Loucy (cell line): ENCODE results near the gene SMCO3.

Experiments
- H2AFZ ChIP-seq: fragments of 200-600 bp; sonication (generic); 2 replicates; pipeline ENCODE4 v1.6.0; 2016; ENCODE audit warnings: antibody characterized with exemption, mild to moderate bottlenecking, low read length, moderate library complexity
- H3F3A ChIP-seq: fragments of 200-600 bp; 2 replicates; pipeline ENCODE4 v1.6.0; 2016; ENCODE audit warnings: antibody characterized with exemption, low read depth, mild to moderate bottlenecking
- H3K27me3 ChIP-seq: fragments of 200-600 bp; sonication (generic); 2 replicates; pipeline ENCODE4 v1.6.1; 2014; ENCODE audit warnings: low read length, mild to moderate bottlenecking; ENCODE audit not compliant: insufficient read depth, poor library complexity, severe bottlenecking
- H3K36me3 ChIP-seq: fragments of 200-600 bp; sonication (generic); 2 replicates; pipeline ENCODE4 v1.6.1; 2016; ENCODE audit warnings: low read length; ENCODE audit not compliant: insufficient read depth
- H3K4me1 ChIP-seq: fragments of 200-600 bp; sonication (generic); 2 replicates; pipeline ENCODE4 v1.5.1; 2014; ENCODE audit warnings: low read length, mild to moderate bottlenecking; ENCODE audit not compliant: insufficient read depth, poor library complexity, severe bottlenecking
- H3K4me2 ChIP-seq: fragments of 200-600 bp; sonication (generic); 2 replicates; pipeline ENCODE4 v1.6.0; 2014; ENCODE audit warnings: antibody characterized with exemption, low read length, low read depth, mild to moderate bottlenecking; ENCODE audit not compliant: poor library complexity, severe bottlenecking
- H3K4me3 ChIP-seq: fragments of 200-600 bp; sonication (generic); 2 replicates; pipeline ENCODE4 v1.5.1; 2014; ENCODE audit warnings: low read length, mild to moderate bottlenecking, mixed read lengths; ENCODE audit not compliant: poor library complexity, severe bottlenecking
- H3K79me2 ChIP-seq: fragments of 200-600 bp; sonication (generic); 2 replicates; pipeline ENCODE4 v1.6.1; 2014; ENCODE audit warnings: low read length; ENCODE audit not compliant: insufficient read depth
- H3K9ac ChIP-seq: fragments of 200-600 bp; sonication (generic); 2 replicates; pipeline ENCODE4 v1.6.0; 2014; ENCODE audit warnings: mild to moderate bottlenecking, low read depth, low read length, moderate library complexity; ENCODE audit not compliant: poor library complexity, severe bottlenecking
- H3K9me2 ChIP-seq: fragments of 200-600 bp; sonication (generic); replicated peaks from 2 replicates; pipeline ENCODE4 v1.6.1; 2016; ENCODE audit warnings: low read depth, low read length, mixed read lengths
- H3K9me3 ChIP-seq: fragments of 200-600 bp; sonication (generic); 2 replicates; pipeline ENCODE4 v1.6.1; 2014; ENCODE audit warnings: mild to moderate bottlenecking, antibody characterized with exemption, low read length, low read depth; ENCODE audit not compliant: insufficient read depth
- H4K20me1 ChIP-seq: fragments of 200-600 bp; sonication (generic); 2 replicates; pipeline ENCODE4 v1.6.0; 2014; ENCODE audit warnings: antibody characterized with exemption, low read length, mild to moderate bottlenecking; ENCODE audit not compliant: insufficient read depth, poor library complexity, severe bottlenecking
- CTCF ChIP-seq: fragments of 200-600 bp; sonication (generic); conservative IDR thresholded peaks from 2 replicates; pipeline ENCODE4 v1.5.1; 2014; ENCODE audit warnings: mild to moderate bottlenecking, antibody characterized with exemption, low read length
- EZH2phosphoT487 ChIP-seq: fragments of 200-600 bp; IDR thresholded peaks from 2 replicates; pipeline ENCODE4 v1.6.1; 2018; ENCODE audit warnings: antibody characterized with exemption, mild to moderate bottlenecking, moderate library complexity, borderline replicate concordance

The SMCO3 gene

GRCh38 chr12:14814014-14814413 lies at the start of gene SMCO3:
SMCO3 (minus strand) TSS chr12:14814182; CDS start chr12:14806680, 7,502 bp downstream.
- no peaks in the 10 kb centered on the region for H3K9me2 ChIP-seq
- H3K79me2 ChIP-seq, result no peaks in the 10 kb centered on the region
- no peaks in the 10 kb centered on the region for H3K36me3 ChIP-seq
- H3K4me1 ChIP-seq, result no peaks in the 10 kb centered on the region
- H3F3A ChIP-seq, result no peaks in the 10 kb centered on the region
- no peak within 1 kb of the TSS for H3K4me2 ChIP-seq
- no peak within 1 kb of the TSS for H3K9ac ChIP-seq
- H2AFZ ChIP-seq, result no peak within 1 kb of the TSS
- H4K20me1 ChIP-seq, result no peaks in the 10 kb centered on the region
- TF ChIP-seq CTCF (no peak), EZH2phosphoT487 (no peak)
- no peak within 1 kb of the TSS for H3K4me3 ChIP-seq
- H3K27me3 ChIP-seq, result no peaks in the 10 kb centered on the region
- no peaks in the 10 kb centered on the region for H3K9me3 ChIP-seq

- Histone ChIP-seq H3K79me2 (no peaks in the 10 kb centered on the region), H3F3A (no peaks in the 10 kb centered on the region)
- TF ChIP-seq EZH2phosphoT487, result no peak
- TF ChIP-seq CTCF, result no peak
Observed at GRCh38 chr12:14860490-14860889, 46.5 kb upstream of the SMCO3 start.

GRCh38 chr12:14858513-14858912 lies 44.5 kb upstream of the SMCO3 start:
- TF ChIP-seq CTCF, result no peak
- no peak for TF ChIP-seq EZH2phosphoT487
- Histone ChIP-seq H3K9me3 (peaks cover 16% of the 10 kb centered on the region; the same call in 1 of the 2 replicates), H4K20me1 (no peaks in the 10 kb centered on the region), H3K79me2 (no peaks in the 10 kb centered on the region), H3K36me3 (no peaks in the 10 kb centered on the region), H3K4me3 (no peak overlapping the region), H3K9me2 (no peaks in the 10 kb centered on the region), H3F3A (no peaks in the 10 kb centered on the region), H3K4me1 (peaks cover 9% of the 10 kb centered on the region), H3K9ac (no peak overlapping the region), H3K27me3 (no peaks in the 10 kb centered on the region), H3K4me2 (no peak overlapping the region), H2AFZ (no peak overlapping the region)

More at GRCh38 chr12:14860490-14860889, 46.5 kb upstream of the SMCO3 start:
- Histone ChIP-seq H3K9me2 (no peaks in the 10 kb centered on the region), H4K20me1 (no peaks in the 10 kb centered on the region), H3K9ac (no peak overlapping the region), H3K36me3 (no peaks in the 10 kb centered on the region), H3K4me3 (no peak overlapping the region), H3K27me3 (no peaks in the 10 kb centered on the region), H3K4me2 (no peak overlapping the region), H3K4me1 (no peaks in the 10 kb centered on the region), H2AFZ (no peak overlapping the region), H3K9me3 (peaks cover 16% of the 10 kb centered on the region; the same call in 1 of the 2 replicates)
